GM08714 (cell line): ENCODE results near the gene TMEM9B.
"Not testable (repeated sequence)": the region's sequence is repeated elsewhere in the genome, so short reads cannot be mapped to it uniquely, and the experiment has no call there.

Experiments
- H3K4me3 ChIP-seq: fragments of 200-500 bp; sonication (Bioruptor generic); 2 replicates; pipeline ENCODE4 v1.5.1; 2014; ENCODE audit warnings: mild to moderate bottlenecking, low read length, inconsistent platforms
- ZNF274 ChIP-seq: IDR thresholded peaks from 2 replicates; pipeline ENCODE4 v1.6.1; 2012; ENCODE audit warnings: mild to moderate bottlenecking, low read depth, low read length

Gene TMEM9B

DNA sequence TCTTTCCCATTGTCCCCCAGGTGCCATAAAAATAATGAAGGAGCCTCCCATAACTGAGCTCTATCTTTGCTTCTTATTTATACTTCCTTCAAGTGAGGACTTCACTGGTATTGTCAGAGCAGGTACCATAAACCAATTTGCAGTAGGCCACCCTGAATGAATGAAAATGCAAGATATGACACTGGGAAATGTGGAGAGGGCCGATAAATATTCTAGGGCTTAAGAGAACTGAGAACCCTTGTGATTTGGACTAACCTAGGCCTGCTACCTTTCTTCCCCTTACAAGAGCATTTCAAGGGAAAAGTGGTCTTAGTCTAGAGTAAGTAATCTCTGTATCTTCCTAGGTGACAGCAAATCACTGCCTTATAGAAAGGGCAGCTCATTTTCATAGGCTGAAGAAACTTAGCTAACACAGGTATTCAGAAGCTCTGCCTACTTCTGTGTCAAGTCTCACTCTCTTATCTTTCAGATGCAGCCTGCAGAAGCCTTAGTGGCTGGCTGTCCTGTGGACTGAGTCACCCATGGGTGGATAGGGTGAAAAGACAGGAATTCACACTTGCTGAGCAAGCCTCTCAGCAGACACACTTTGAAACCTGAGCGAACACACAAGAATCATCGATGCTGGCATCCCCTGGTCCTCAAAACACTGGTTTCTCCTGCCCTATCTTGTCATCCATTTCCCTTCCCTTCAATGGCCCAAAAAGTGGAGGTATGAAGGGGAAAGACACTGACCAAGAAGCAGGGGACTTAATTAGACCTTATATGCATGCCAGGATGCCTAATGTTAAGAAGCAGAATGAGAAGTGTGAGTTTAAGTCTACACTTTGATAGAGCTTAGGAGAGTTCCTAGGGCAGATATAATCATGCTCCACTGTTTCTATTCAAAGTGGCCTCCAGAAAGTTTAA lies 24.3 kb upstream of the TMEM9B start:
- no peak for TF ChIP-seq ZNF274
- no peak overlapping the region for H3K4me3 ChIP-seq

DNA sequence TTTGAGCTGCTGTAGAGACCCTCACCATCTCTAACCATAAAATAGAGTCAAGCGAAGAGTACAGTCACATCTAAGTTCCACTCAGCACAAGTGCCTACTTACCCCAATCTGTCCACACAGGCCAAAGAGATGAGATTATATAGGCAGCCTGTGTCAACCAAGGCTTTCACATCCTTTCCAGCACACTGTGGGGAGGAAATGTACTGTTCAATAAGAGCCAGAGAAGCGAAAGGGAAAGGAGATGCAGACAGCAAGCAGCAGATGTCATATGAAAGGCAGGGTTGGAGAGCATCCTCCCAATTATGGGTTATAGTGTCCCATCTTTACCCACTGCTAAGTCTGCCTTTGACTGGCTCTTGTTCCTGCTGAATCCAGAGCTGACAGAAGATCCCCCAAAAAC lies 23.2 kb upstream of the TMEM9B start:
- H3K4me3 ChIP-seq, result no peak overlapping the region
- no peak for TF ChIP-seq ZNF274

DNA sequence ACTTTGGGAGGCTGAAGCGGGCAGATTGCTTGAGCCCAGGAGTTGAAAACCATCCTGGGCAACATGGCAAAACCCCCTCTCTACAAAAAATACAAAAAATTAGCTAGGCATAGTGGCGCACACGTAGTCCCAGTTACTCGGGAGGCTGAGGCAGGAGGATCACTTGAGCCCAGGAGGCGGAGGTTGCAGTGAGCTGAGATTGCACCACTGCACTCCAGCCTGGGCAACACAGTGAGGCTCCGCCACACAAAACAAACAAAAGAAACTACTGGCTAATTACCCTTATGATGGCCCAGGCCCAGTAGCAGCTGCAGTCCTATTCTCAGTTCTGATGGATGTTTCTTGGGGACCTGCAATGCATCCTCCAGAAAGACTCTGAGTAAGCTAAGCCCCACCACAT lies 22.5 kb upstream of the TMEM9B start:
- H3K4me3 ChIP-seq, result not testable (repeated sequence)

DNA sequence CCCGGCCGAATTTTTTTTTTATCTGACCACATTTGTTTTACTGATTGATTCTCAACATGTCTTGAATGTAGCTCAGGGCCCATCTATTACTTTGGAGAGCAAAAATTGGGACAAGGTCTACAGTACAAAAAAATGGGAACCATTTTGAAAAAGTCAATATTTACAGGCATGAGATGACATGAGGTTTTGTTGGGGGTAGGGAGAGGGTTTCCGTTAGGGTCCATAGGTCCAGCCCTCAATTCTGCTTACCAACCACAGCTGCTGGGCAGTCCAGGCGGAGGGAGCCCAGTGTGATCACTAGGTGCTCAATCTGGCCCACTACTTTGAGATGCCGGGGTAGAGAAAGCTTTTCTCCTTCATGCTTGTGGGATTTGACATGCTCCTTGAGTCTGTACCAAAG lies 21.2 kb upstream of the TMEM9B start:
- TF ChIP-seq ZNF274, result no peak
- no peak overlapping the region for H3K4me3 ChIP-seq

DNA sequence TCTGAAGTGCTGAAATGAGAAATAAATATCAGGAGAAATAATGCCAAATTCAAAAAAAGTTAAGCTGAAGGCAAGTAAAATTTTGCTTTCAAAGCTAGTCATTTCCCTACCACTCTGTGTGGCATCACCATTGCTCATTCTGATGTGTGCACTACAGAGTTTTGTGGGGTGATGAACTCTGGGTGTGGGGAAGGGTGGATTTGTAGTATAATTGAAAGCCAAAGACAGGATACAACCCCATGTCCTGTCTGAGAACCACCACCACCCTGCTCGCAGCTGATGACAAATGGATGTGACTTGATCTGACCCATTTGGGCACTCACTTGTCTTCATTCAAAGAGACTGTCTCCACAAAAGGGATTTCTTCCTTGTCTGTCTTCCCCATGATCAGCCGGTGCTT lies 19.3 kb upstream of the TMEM9B start:
- no peak overlapping the region for H3K4me3 ChIP-seq
- no peak for TF ChIP-seq ZNF274

DNA sequence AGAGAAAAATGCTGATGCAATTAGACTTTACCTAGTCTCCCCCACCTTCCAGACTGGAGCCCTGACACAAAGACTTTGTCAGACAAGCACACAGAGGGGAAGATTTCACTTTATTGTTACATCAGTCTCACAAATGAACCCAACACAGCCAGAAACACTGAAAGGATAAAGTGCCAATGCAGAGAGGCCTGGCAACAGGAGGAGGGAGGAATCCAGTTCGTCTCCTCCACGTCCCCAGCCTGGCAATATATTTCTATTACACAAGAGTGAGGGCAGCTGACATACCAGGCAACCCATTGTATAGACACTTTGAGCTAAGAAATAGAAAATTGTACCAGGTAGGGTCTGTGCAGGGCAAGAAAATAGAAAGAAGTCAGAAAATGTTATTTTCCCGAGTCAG lies 16.2 kb upstream of the TMEM9B start:
- TF ChIP-seq ZNF274, result no peak
- no peak overlapping the region for H3K4me3 ChIP-seq

DNA sequence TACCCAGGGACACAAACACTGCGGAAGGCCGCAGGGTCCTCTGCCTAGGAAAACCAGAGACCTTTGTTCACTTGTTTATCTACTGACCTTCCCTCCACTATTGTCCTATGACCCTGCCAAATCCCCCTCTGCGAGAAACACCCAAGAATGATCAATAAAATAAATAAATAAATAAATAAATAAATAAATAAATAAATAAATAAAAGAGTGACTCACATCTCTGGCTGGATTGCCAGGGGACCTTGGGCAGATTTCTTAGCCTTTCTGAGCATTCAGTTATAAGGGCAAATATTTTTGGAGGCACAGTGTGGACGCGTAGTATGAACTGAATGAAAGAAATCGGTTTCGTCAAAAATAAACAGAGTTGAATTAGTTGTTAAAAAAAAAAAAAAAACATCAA lies 15.1 kb upstream of the TMEM9B start:
- not testable (repeated sequence) for H3K4me3 ChIP-seq

DNA sequence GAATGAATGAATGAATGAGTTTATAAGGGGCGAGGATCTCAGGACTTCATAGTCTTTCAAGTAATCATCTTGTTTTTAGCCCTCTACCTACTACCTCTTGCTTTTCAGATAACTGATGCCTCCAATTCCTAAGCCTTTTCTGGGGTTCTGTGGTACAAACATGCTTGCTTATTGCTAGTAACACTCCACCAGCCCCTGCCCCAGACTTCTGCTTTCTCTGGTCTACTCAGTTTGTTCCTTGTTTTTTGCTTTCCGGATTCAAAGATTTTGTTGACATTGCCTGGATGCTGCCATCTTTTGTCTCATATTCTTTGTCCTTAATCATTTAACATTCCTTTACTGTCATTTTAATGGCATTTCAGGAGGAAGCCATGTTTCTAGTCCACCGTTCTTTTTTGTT lies 8.9 kb upstream of the TMEM9B start:
- no peak overlapping the region for H3K4me3 ChIP-seq
- no peak for TF ChIP-seq ZNF274

DNA sequence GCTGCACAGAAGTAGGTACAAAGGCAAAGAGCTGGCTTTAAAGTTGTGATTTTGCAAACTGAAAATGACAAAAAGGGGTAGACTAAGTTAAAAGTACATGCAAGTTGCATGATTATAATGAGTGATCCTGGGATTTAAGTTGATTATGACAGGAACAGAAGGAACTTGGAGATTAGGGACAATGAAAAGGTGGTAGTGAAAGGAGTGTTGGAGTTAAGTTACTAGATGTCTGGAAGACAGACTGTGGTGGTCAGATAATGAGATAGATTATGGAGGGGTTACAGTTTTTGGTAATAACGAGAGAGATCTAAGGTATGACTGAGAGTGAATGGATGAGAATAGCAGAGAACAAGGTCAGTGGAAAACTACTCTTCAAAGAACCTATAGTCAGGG lies 7.7 kb upstream of the TMEM9B start:
- TF ChIP-seq ZNF274, result no peak
- H3K4me3 ChIP-seq, result no peak overlapping the region

DNA sequence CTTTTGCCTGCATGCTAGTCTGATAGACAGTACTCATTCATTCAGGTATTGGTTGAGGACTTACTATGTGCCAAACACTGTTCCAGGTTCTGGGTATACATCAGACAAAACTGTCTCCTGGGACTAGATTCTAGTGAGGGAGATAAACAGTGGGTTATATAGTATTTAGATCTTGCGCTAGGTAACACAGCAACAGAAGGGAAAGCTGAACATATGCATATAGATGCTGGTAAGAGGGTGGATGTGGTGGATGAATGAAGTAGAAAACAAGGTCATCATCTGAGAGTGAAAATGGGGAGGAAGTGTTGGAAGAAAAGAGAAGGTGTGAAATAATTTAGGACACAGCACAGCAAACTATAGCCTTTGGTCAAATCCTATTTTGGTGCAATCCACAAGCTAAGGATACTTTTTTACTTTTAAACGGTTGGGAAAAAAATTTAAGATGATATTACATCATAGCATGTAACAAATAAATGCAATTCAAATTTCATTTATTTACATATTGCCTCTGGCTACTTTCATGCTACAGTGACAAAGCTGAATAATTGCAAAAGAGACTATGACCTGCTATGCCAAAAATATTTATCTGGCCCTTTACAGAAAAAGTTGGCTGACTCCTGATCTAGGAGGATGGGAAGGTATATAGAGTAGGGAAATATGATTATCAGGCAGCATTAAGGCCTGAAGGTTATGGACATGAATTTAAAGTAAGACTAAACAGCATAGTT lies 7.1 kb upstream of the TMEM9B start:
- TF ChIP-seq ZNF274, result no peak
- H3K4me3 ChIP-seq, result no peak overlapping the region

DNA sequence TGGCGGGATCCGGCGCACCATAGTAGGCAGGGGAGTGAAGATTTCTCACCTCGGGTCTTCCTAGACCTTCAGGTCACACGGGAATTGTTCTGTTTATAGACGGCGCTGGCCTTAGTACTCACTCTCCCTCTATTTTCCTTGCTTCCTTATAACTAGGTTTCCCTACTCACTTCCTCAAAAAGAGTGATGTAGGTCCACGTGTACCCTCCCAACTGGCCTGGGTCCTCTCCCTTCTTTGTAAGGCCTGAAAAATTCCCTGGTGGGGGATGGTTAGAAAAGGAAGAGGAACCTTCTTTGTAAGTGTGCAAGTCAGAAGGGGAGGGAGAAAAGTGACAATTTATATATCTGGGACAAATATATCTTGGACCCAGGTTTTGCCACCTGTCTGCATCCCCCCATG lies 2.9 kb upstream of the TMEM9B start:
- TF ChIP-seq ZNF274, result no peak
- no peak overlapping the region for H3K4me3 ChIP-seq

DNA sequence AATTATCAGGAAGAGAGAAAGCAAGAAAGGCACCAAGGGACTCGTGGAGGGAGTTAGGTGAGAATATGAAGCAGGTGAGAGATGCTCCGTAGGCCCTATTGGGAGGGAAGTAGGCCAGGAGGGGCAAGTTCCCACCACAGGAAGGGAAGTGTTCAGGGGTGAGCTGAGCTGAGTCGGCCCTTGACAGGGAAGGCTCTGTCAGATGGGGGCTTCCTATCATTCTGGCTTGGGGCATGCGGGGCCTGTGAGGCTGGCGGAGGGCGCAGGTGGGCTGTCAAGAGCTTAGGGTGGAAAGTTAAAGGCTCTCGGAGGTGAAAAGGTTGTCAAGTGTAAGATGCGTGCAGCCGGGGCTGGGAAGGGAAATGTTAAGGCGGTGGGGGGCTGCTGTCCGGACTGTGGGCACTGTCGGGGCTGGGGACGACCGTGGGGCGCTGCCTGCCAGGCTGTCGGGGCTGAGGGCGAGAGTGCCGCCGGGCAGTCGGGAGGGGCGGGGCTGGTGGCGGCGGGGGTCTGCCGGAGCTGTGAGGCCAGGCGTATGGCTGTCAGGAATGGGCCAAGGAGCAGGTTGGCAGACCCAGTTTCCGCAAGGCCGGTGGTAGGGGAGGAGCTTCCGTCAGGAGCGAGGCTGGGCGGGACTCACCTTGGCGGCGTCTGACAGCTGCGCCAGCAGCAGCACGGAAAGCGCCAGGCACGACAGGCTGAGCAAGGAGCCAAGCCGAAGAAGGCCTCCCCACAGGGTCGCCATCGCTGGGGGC lies 496 bp downstream of the TMEM9B start:
- no peak for TF ChIP-seq ZNF274
- peak overlapping the region; percentile 97 for H3K4me3 ChIP-seq

DNA sequence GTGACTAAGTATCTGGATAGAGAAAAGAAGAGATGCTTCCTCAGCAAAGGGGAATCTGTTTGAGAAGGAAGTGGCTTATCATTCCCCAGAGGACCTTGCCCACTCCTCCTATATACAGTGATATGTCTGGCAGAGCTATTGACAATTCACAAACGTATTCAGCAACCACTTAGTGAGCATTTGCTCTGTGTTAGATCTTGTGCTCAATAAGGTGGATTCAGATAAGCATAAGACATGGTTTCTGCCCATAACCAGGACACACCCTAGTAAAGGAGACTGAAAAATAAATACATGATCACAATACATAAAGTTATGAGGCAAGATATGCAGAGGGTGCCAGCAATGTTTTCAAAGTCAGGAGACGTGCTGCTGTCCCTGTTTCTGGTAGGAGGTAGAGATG lies 1.4 kb downstream of the TMEM9B start:
- TF ChIP-seq ZNF274, result no peak
- peak overlapping the region; percentile 15; the same call in 1 of the 2 replicates for H3K4me3 ChIP-seq

DNA sequence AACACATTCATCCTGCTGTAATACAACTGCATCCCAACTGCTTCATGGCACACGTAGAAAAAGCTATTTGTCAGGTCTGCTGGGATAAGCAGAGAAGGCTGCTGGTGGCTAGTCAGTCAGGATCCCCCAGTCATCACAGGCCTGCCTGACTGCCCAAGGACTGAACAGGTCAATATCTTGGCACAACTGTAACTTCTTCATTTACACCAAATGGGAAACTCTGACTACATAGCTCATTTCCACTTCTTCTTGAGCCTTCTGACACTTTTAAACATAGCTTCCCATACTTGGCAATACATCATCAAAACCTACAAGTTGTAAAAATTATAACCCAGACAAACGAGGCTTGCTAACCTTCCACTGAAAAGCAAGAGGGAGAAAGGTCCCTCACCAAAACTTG lies 2.8 kb downstream of the TMEM9B start:
- no peak for TF ChIP-seq ZNF274
- no peak overlapping the region for H3K4me3 ChIP-seq

DNA sequence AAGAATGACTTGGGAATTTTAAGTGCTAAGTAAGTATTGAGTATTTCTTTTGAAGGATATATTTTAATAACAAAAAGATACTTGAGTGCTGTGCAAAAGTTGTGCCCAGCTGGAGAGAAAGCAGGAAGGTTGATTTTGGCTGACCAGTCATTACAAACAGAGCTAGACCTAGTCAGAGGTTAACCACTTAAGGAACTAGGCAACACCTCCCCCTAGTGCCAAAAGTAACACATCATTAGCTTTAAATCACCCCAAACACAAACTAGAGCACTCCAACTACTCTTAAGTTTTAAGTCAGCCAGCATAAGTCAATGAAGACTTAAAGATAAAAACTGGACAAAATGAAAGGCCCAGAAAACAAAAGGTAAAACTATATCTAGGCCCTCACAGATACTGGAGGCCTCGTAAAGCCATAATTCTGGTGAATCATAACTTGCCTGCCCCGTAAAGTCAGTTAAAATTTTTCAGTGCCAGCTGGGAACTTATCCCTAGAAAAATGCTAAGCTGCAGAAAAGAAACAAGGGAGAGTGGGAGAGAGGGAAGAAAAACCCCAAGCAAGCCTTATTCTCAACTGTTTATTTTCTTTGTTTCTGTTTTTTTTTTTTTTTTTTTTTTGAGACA lies 4.6 kb downstream of the TMEM9B start:
- H3K4me3 ChIP-seq, result no peak overlapping the region
- TF ChIP-seq ZNF274, result no peak
